Stimulated activated CD4-positive, alpha-beta T cell treated with anti-CD3 and anti-CD28 coated beads, Interleukin-4, amount 100 ng/mL, for 48 hours (primary cell): ENCODE data around the gene ERCC5.

Experiments
- DNase-seq, 2 donors: peaks; one replicate each; pipeline ENCODE4 v3.0.0-alpha.2; 2020; ENCODE audit warnings: low read depth in 2 of 2

ERCC5 gene

DNA sequence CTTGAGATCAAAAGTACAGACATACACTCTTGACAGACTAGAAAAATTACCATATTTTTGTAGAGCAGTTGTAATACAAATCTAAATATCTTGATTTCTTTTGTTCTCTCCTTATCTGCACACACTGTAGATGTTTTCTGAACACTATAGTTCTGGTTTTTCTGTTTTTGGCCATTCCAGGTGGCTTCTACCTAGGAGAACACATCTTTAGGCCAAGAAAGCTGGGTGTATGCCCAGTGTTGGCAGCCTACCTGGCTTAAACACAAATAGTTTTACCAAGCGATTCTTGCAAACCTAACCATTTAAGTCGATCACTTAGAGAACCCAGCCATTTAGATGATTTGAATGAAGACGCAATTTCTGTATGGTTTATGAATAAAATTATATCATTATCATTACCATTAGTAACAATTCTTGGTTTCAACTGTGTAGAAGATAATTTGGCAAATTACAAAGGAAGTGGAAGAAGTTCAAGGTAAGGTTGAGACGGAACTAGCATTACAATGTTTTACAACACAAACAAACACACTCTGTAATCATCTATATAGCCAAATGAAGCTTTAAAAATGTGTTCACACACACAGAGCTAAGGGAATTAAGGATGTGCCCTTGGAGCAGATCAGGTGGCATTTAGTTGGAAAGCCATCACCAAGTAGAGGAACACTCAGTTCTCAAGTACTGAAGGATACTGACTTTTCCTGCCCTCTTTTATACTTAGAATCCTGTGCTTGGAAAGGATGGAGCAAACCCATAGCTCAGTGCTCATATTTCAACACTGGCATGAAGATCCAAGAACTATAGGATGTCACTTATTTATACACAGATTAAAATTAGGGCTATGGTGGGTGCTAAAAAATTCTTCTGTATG lies 36.2 kb downstream of the ERCC5 start:
- no peak for DNase-seq

DNA sequence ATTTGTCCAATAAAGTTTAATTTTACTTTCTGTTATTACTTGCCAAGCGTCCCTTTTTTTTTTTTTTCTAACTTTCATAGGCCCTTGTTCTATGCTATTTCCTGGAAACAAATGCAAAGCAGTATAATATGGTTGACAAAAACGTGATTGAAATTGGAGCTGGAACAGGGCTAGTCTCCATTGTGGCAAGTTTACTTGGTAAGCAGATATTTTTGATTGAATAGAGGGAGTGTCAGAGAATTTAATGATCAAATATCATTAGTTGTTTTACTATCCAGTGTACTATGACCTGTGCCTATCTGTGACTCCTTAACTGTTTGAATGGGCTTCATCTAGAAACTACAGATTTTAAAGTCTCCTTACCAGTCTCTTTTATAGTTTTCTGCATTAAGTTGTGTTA lies 46.7 kb downstream of the ERCC5 start:
- DNase-seq, result no peak

DNA sequence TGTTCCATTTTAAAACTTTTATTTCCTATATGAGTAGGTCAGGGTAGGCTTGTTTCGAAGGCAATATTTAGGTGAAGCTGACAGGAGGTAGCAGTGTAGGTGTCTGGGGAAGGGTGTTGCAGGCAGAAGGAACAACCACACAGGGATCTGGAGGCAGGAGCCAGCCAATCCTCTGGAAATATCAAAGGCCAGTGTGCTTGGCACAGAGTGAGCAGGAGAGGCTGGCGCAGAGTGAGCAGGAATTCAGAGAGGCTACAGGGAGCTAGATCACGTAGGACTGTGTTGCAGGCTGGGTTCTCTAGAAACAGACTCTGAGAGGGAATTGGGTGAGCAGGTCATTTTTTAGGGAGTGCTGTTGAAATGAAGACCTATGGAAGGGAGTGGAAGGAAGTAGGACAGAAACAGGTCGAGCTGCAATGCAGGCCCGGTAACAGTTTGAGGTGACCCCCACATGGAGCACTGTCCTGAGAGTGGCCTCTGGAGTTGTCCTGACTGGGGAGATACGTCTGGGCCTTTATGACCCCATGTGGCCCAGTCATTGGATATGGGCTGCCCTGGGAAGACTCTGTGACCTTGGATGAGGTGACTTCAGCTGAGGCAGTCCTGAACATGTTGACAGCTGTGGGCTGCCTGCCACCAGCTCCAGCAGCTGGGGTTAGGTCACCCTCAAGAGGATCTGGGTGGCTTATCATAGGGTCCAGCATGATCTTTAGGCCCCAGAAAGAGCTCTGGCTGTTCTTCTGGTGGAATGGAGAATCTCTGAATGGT lies 51.7 kb downstream of the ERCC5 start:
- DNase-seq, result no peak

DNA sequence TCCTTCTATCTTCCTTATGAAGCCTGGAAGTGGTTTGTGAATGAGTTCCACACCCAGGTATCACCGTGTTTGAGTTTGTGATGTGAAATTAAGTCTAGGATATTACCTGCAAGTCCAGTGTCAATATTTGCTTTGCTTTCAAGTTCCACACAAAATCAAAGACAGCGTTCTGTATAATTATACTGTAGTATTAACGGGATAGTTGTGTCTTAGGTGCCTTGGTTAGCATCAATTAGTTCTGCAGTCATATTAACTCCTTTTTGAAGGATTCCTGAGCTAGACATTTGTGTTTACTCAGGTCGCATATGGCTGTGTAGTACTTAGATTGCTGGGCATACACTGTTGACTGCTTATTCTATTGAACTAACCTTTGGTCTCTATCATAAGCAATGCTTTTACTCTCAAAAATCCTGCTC lies 54.4 kb downstream of the ERCC5 start:
- DNase-seq, result no peak

DNA sequence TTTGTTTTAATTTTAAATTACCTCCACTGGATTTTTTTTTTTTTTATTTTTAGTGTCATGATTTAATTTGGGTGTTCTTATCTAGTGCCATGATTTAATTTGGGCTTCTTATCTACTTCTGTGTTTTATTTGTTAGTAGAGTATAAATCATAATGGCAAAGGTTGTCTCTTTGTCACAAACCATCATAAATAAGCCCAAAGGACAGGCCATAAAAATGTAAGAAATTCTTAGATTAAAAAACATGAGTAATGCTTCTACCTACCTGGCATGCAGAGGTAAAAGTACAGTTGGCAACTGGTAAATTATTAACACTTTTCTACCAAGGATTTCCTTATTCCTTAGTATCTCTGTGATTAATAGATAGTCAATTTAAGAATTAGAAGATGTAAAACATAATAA lies 55.2 kb downstream of the ERCC5 start:
- DNase-seq, result no peak

DNA sequence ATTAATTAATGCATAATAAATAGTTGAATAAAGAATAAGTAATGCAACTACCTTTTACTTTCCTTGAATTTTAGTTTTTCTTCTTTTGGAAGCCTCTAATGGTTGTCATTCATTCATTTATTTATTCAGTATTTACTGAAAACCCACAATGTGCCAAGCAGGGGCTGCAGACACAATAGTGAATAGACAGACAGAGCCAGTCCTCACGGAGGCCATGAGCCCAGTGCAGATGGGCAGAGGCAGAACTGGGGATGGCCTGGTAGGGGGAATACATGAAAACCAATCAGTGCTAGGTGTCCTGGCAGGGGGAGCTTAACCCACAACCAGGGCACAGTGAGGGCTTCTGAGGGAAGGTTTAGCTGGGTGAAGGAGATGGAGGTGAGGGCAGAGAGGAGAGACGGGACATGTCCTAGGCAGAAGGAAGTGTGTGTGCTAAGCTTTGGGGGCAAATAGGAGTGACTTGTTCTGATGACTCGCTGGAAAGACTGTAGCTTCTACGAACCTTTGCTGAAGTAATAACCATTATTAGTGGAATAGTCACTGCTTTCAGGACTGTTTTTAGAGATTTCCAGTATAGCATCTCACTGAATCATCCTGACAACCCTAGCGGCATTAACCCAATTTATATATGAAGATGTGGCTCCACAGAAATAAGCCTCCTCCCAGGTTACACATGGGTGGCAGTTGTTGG lies 55.9 kb downstream of the ERCC5 start:
- DNase-seq, result no peak

DNA sequence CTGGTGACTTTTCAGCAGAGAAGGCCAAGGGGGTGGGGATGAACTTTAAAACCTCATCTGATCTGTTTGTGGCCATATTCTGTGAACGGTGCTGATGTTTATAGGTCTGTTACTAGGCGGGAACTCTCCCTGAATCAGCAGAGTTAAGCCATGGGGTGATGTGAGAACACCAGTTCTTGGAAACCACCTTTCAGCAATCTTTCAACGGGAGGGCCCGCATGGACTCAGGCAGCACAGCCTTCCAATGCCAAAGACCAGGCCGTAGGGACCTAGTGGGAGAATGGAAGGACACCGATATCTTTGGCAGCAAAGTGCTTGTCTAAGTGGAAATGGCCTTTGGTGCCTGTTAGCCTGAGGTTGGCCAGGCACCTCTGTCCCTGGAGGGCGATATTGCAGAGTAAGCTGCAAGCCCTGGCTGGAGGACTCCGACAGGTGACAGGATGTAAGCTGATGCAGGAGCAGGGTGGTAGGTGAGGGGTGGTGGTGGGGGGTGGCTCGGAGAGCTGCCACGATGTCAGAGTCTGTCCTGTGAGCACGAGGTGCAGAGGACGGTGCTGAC lies 57.0 kb downstream of the ERCC5 start:
- no peak for DNase-seq

DNA sequence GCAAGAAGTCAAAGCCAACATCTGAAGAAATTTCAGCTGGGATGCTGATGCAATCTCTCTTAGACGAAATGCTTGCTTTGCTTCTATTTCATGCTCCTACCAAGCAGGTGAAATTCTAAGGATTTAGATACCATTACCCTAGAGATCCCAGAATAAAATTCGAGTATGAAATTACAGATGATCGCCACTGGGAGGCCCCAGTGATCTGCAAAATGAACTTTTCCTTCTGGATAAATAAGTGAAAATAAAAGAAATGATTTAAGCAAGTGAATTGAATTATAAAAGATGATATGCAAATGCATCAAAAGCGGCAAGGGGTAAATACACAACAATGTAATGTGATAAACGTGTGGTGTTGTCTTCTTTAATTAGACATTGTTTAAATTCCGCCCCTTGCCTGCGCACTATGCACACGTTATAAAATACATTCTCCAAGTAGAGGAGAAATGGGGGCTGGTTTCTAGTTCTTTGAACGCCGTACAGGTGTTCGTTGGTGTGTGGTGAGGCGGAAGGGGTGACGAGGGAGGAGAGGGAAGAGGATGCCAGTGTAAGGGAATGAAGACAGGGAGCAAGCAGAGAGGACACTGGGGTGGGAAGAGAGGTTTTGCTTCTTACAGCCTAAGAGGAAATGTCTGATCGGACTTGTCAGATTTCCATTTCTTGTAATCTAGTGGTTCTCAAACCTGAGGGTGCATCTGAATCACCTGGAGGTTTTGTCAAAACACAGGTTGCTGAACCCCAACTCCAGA lies 58.0 kb downstream of the ERCC5 start:
- DNase-seq, result no peak

DNA sequence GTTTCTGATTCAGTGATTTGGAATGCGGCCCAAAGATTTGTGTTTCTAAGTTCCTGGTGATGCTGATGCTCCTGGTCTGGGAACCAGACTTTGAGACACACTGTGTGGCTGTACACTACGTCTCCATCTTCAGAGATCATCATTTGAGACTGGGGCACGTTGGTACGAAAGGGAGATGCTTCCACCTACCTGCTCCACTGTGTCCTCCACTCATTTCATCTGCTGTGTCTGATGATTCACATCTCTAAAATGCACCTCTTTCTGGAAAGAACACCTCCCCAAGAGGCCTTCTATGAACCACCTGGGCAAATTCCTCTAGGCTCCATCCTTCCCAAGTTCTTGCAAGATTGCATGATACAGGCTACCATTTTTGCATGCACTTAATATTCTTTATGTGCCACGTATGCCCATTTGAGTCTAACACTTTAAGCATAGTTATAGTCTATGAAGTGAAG lies 58.6 kb downstream of the ERCC5 start:
- no peak for DNase-seq

DNA sequence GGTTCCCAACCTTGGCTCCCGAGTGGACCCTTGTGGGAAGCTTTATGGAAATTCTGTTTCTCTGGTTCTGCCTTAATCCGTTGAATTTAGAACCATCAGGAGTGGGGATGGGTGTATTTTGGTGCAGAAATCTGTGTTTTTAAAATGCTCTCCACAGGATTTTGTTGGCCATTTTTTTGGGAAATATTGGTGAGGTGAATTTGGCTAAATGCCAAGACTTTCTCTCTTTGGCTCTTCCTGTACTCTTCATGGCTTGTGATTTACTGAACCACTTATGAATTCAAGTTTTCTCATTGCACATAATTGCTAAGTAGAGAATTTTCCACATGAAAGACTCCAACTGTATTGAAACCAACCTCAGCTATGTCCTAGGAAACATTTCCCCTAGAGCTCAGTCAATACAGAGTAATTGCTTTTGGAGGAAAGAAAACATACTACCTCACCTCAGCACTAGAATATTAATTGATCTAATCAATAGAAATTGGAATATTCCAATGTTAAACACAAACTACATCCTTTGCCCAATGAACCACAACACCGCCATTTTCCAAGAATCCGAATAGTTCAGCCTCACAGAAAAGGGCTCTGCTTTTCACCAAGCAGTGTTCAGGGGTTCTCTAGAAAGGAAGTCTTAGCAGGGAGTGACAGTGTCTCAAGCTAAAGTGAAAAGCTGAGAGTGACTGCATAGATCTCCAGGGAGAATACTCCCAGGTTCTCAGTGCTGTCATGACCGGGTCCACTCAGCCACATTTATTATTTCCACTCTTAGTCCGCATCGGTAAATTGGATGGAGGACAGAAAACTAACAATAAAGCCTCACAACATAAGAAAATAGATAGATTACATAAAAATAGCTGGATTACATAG lies 60.3 kb downstream of the ERCC5 start:
- no peak for DNase-seq

DNA sequence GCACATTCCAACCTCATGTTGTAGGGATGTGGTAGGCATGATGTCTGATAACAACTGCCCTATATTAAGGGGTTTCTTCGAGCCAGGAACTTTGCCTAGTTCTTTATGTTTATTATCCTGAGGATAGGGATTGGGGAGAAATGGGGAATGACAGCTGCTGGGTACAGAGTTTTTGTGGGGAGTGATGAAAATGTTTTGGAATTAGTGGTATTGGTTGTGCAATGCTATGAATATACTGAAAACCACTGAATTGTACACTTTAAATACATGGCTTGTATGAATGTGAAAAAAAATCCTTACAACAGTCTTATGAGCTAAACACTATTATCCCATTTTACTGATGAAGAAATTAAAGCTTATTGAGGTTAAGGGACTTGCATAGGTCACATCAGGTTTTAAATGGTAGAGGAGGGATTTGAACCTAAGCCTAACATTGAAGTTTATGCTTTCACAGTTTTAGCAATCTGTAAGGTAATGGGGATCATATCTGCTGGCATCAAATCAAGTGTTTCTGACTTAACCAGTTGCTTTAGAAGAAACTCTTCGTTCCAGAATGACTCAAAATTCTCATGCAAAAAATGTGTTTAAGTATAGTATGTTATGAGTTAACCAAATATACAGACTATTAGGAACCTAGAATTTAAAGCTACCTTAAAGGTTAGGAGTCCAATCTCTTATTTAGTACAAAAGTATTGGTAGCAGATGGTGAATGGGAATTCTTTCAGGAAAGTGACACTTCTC lies 61.4 kb downstream of the ERCC5 start:
- DNase-seq, result no peak

DNA sequence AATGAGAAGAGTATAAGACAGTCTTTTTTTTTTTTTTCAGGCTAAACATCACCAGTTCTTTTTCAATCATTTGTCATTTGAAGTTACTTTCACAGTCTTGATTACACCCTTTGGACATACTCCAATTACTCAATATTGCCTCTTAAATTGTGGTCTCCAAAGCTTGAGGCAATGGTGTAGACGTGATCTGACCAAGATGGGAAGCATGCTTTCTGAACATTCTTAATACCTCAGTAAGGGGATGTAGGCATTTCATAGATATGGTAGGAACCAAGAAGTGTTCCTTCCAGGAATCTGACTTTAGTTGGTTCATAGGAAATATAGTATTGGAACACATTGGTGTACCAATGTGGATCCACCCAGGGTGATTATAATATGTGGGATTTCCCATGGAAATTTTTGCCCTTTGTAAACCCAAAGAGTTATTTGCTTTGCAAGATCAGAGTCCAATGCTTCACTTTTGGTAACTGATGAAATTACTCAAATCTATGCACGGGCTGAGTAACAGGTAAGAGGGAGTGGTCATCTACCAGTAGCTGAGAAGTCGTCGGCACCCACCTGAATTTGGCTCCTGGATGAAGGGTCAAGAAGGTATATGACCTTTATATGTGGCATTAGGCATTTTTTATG lies 62.2 kb downstream of the ERCC5 start:
- no peak for DNase-seq

DNA sequence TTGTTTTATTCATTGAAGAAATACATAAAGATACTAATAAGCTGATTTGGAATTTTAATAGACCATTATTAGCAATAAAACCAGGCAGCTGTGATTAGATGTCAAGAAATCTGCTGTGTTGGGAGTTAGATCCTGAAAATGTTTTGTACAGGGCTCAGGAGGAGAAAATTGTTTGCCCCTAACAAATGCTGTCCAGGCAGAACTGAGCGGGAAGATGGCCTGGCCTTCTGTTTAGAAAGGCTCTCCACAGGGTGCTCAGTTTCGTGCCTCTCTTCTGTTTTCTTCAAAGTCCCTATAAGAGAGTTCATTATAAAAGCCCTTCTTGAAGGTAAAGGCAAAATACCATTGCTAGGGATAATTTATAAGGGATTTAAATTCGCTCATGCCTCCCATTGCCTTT lies 64.1 kb downstream of the ERCC5 start:
- no peak for DNase-seq

DNA sequence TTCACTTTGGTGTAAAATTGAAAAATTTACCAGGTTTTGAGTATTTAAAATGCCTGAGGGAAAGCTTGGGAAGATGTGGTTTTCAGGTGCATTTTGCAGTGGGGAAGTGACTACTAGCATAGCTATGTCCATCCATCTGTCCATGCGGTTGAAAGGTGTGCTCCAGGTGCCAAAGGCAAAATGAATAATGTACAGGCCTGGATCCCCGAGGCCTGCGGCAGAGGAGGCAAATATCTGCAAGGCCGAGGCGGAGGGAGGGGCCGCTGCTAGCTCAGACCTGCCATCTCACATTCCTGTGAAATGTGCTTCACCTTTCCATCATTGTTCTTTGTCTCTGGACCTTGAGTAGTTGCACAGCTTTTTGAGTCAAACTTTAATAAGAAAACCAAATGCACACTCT lies 65.5 kb downstream of the ERCC5 start:
- DNase-seq, result no peak

DNA sequence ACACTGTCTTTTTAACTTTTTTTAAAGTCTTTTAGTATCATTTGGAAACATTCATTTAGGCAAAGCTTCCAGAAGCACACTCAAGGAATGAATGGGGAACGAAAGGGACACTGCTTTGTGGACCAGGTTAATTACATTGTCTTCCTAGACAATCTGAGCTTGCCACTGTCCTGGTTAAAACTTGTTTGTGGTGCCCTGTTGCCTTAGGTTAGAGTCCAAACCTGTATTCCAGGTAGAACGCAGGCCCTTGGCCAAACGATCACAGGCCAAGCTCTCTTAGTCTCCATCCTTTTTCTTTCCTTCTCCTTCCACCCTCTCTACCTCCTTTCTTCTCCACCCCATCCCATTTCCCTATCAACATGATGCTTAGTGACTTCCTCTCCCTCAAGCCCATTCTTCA lies 66.8 kb downstream of the ERCC5 start:
- DNase-seq, result no peak

DNA sequence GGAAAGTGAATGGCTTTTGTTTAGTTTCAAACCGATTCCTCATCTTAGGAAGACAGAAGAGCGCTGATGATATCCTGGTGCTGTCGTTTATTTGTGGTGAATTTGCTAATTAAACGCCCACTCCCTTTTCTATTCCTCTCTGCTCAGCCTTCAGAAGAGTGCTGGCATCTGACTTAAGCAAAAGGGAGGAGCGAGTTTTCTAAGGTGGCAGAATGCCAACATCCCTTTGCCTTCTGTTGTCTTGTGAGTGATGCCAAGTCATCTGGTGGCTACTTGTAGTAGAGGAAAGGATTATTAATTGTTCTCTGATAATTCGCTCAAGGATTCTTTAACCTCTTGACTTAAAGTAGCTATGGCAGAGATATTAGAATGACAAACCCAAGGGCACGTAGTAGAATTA lies 68.1 kb downstream of the ERCC5 start:
- no peak for DNase-seq

DNA sequence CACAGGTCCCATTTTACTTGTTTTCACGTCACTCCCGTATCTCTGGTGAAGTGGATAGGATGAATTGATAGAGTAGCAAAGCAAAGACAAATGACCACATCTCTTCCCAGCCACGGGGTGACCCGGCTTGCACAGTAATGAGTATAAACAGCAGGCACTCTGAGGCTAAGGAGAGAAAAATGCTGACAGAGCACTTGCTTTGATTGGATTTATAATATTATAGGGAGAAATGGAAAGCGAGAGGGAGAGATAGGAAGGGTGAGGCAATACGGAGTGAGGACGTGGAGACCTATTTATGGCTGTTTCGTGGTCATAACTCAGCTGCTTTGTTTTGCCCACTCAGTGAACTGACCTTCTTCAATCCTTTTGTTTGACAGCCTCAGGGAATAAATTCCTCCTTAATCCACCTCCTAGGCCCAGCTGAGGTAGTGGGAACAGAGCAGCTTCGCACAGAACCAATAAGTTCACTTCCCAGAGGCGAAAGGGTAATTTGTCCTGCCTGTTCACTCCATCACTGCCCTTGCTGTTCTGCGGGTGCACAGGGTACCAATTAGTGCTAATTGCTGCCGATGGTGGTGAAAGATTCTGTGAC lies 68.6 kb downstream of the ERCC5 start:
- DNase-seq, result no peak

DNA sequence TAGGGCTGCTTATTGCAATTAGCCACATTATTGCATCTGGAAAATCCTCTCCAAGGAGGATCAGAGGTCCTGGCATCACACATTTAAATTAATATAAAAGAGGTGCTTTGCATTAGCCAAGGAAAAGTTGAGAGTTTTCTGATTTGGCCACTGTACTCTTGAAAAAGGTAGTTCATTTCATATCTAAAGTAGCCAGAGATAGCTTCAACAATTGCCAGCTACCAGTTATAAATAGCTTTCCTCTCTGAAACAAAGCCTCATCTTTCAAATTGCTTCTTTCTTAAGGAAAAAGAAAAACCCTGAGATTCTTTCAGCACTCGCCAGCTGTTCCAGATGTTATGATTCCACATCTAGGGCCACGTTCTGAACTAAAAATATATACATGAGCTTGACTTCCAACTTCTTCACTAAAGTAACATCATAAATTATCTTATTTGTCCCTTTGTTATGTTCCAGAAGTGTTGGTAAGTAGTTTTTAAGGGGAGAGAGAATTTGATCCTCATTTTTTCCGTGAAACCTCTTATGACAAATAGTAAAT lies 69.6 kb downstream of the ERCC5 start:
- DNase-seq, result no peak

DNA sequence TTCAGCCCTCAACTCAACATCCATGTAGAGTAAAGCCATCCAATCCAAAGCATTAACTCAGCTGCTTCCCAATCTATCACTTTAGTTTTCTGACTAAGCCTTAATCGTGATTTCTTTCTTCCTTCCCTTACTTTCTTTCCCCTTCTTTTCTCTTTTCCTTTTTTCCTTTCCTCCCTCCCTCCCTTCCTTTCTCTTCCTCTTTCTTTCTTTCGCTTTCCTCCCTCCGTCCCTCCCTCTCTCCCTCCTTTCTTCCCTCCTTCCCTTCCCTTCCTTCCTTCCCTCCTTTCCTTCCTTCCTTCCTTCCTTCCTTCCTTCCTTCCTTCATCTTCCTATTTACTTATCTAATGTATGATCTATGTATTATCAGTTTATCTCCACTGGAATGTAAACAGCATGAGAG lies 71.2 kb downstream of the ERCC5 start:
- DNase-seq, result no peak
